Transverse colon (tissue), 4 donors: ENCODE measurements around the gene ARRB1. TPM values are rescaled to one million over a fixed set of nuclear protein-coding genes. Genes with fewer than 3 reads are reported as not detected.

Experiments
- DNase-seq: peaks from one replicate; pipeline ENCODE4 v3.0.0-alpha.2; 2019
- H3K27ac ChIP-seq, 4 donors: fragments of 200-600 bp; sonication (generic); 2 replicates each; pipeline ENCODE4 v1.5.1; 2016 to 2018; ENCODE audit warnings: inconsistent platforms in 4 of 4
- H3K27me3 ChIP-seq: fragments of 200-600 bp; sonication (generic); 2 replicates; pipeline ENCODE4 v1.5.1; 2017; ENCODE audit warnings: inconsistent platforms
- H3K36me3 ChIP-seq, 4 donors: fragments of 200-600 bp; sonication (generic); 2 replicates each; pipeline ENCODE4 v1.5.1; 2017 to 2019; ENCODE audit warnings: inconsistent platforms in 4 of 4
- H3K4me1 ChIP-seq, 4 donors: fragments of 200-600 bp; sonication (generic); 2 replicates each; pipeline ENCODE4 v1.5.1; 2017 to 2020; ENCODE audit warnings: inconsistent platforms in 4 of 4
- H3K4me3 ChIP-seq, 4 donors: fragments of 200-600 bp; sonication (generic); 1 replicate in 1 of 4; 2 replicates in 3 of 4; pipeline versions ENCODE4 v1.5.1 to v1.6.1; 2017 to 2019; ENCODE audit warnings: inconsistent platforms in 4 of 4
- H3K9me3 ChIP-seq, 2 donors: fragments of 200-600 bp; sonication (generic); 2 replicates each; pipeline ENCODE4 v1.5.1; 2017 to 2019; ENCODE audit warnings: inconsistent platforms in 2 of 2
- CTCF ChIP-seq, 5 experiments: fragments of 200-600 bp in 3 of 5; fragments of 450-650 bp in 2 of 5; sonication (generic) in 3 of 5; IDR thresholded peaks; 1 replicate in 2 of 5; 2 replicates in 3 of 5; pipeline ENCODE4 v1.5.1; 2016 to 2017; ENCODE audit warnings: antibody characterized with exemption in 5 of 5, inconsistent platforms in 3 of 5, mild to moderate bottlenecking in 2 of 5, moderate library complexity in 1 of 5
- EP300 ChIP-seq: sonication (generic); formaldehyde crosslinking; IDR thresholded peaks from one replicate; pipeline ENCODE4 v1.6.1; 2017; ENCODE audit warnings: antibody characterized with exemption, low read depth
- POLR2A ChIP-seq: fragments of 450-650 bp; IDR thresholded peaks from one replicate; pipeline ENCODE4 v1.6.1; 2016; ENCODE audit warnings: antibody characterized with exemption, mild to moderate bottlenecking, moderate library complexity
- POLR2AphosphoS5 ChIP-seq, 3 donors: sonication (generic); formaldehyde crosslinking; IDR thresholded peaks; one replicate each; pipeline ENCODE4 v1.6.1; 2016; ENCODE audit warnings: antibody characterized with exemption in 3 of 3
- WGBS, 2 donors: methylation state at CpG; one replicate each; pipeline ENCODE4 v1.1.5; 2018; ENCODE audit warnings: low coverage in 1 of 2; 5-methylcytosine and 5-hydroxymethylcytosine counted together
- in situ Hi-C, 4 donors: fragments of 200-750 bp; cut with MboI; loops; one replicate each; pipeline versions ENCODE4 v1.15.0 to v1.15.1; 2017; ENCODE audit warnings: low sequenced_read_pairs in 3 of 4, low pct_ligation_motif_present in 1 of 4, low pct_unique_long_range_greater_than_20kb in 1 of 4
- intact Hi-C: fragments of 100-400 bp; cut with DNase I; formaldehyde crosslinking; loops from one replicate; pipeline ENCODE4 v1.15.1; 2023; ENCODE audit warnings: low total_unique reads
- total RNA-seq, 4 donors: library from RNA; depleted of rRNA; stranded (reverse); fragments of >200 nt; gene quantifications; one replicate each; pipeline ENCODE4 v1.1.0, GENCODE V29; 2016

Gene ARRB1
- total RNA-seq, 4 donors from 2014 or later, result 55.7 to 88.2 (median 78.0) TPM

GRCh38 chr11:75289511-75289760 is 62.0 kb downstream of the ARRB1 start:
- Histone ChIP-seq H3K36me3 (peaks cover 0 to 10% (median 3%) of the 10 kb centered on the region in 4 donors), H3K27me3 (no peaks in the 10 kb centered on the region), H3K4me1 (no peaks in the 10 kb centered on the region), H3K27ac (no peak overlapping the region), H3K9me3 (no peaks in the 10 kb centered on the region), H3K4me3 (no peak overlapping the region)
- intact Hi-C loops, result no loop called here
- TF ChIP-seq POLR2AphosphoS5 (IDR thresholded peaks at IDR 0.05) (no peak), EP300 (no peak), POLR2A (no peak), CTCF (IDR thresholded peaks at IDR 0.05) (no peak)
- WGBS, 2 donors, result 83% methylated on average over 6 of the region's 6 CpGs; no CpG with 5 or more reads in 1 of the 2 donors
- no peak for DNase-seq
- in situ Hi-C loops, result loop anchor here in 3 of 4 donors (25.0 kb wide), 1 partner anchor 248 kb away; the partner anchor contains the start of gene GDPD5 (in 3 of the 3)

- Histone ChIP-seq H3K4me1 (no peaks in the 10 kb centered on the region), H3K9me3 (no peaks in the 10 kb centered on the region), H3K36me3 (peaks cover 0 to 10% (median 3%) of the 10 kb centered on the region in 4 donors), H3K4me3 (no peak overlapping the region), H3K27me3 (no peaks in the 10 kb centered on the region), H3K27ac (no peak overlapping the region)
- WGBS, 2 donors, result 91% methylated on average over 17 of the region's 17 CpGs; no CpG with 5 or more reads in 1 of the 2 donors
- no peak for DNase-seq
- no peak for TF ChIP-seq EP300
- no peak for TF ChIP-seq POLR2A
- in situ Hi-C loops, result loop anchor here in 3 of 4 donors (25.0 kb wide), 1 partner anchor 250 kb away; the partner anchor contains the start of gene GDPD5 (in 3 of the 3)
- intact Hi-C loops, result no loop called here
These were observed 63.9 kb downstream of the ARRB1 start for GRCh38 chr11:75287579-75287978.

GRCh38 chr11:75286826-75287465 is 64.5 kb downstream of the ARRB1 start:
- TF ChIP-seq POLR2AphosphoS5 (IDR thresholded peaks at IDR 0.05), result no peak
- TF ChIP-seq EP300, result no peak
- no peak for TF ChIP-seq CTCF (IDR thresholded peaks at IDR 0.05)
- no peak for TF ChIP-seq POLR2A
- Histone ChIP-seq H3K36me3 (peaks cover 0 to 10% (median 3%) of the 10 kb centered on the region in 4 donors), H3K9me3 (no peaks in the 10 kb centered on the region), H3K4me1 (no peaks in the 10 kb centered on the region), H3K27me3 (no peaks in the 10 kb centered on the region), H3K27ac (no peak overlapping the region), H3K4me3 (no peak overlapping the region)
- in situ Hi-C loops, result loop anchor here in 3 of 4 donors (25.0 kb wide), 1 partner anchor 250 kb away; the partner anchor contains the start of gene GDPD5 (in 3 of the 3)
- intact Hi-C loops, result no loop called here
- DNase-seq, result no peak
- 74% methylated on average over 14 of the region's 14 CpGs; no CpG with 5 or more reads in 1 of the 2 donors for WGBS, 2 donors

GRCh38 chr11:75285776-75286360 is 65.6 kb downstream of the ARRB1 start:
- Histone ChIP-seq H3K4me1 (peaks cover 0 to 3% (median 1%) of the 10 kb centered on the region in 4 donors), H3K4me3 (no peak overlapping the region), H3K9me3 (no peaks in the 10 kb centered on the region), H3K27me3 (no peaks in the 10 kb centered on the region), H3K36me3 (peaks cover 0 to 11% (median 5%) of the 10 kb centered on the region in 4 donors), H3K27ac (no peak overlapping the region)
- no peak for DNase-seq
- TF ChIP-seq POLR2A (no peak), POLR2AphosphoS5 (IDR thresholded peaks at IDR 0.05) (no peak), CTCF (IDR thresholded peaks at IDR 0.05) (no peak)
- 98 to 100% methylated on average over 2 to 5 of the region's 5 CpGs for WGBS, 2 donors
- intact Hi-C loops, result no loop called here
- in situ Hi-C loops, result loop anchor here in 3 of 4 donors (25.0 kb wide), 1 partner anchor 251 kb away; the partner anchor contains the start of gene GDPD5 (in 3 of the 3)
